ENCODE measurements around the gene HERPUD1. TPM values are rescaled to one million over a fixed set of nuclear protein-coding genes. Genes with fewer than 3 reads are reported as not detected.
A peak's percentile ranks its signal among the peaks of the same experiment; 100 is the strongest.

HERPUD1 gene
- total and polyA plus RNA-seq, 2 of the 13 experiments (the other 11 are each of a cell fraction or from before 2014, with no cell fraction given): 96.2 to 323 TPM

DNA sequence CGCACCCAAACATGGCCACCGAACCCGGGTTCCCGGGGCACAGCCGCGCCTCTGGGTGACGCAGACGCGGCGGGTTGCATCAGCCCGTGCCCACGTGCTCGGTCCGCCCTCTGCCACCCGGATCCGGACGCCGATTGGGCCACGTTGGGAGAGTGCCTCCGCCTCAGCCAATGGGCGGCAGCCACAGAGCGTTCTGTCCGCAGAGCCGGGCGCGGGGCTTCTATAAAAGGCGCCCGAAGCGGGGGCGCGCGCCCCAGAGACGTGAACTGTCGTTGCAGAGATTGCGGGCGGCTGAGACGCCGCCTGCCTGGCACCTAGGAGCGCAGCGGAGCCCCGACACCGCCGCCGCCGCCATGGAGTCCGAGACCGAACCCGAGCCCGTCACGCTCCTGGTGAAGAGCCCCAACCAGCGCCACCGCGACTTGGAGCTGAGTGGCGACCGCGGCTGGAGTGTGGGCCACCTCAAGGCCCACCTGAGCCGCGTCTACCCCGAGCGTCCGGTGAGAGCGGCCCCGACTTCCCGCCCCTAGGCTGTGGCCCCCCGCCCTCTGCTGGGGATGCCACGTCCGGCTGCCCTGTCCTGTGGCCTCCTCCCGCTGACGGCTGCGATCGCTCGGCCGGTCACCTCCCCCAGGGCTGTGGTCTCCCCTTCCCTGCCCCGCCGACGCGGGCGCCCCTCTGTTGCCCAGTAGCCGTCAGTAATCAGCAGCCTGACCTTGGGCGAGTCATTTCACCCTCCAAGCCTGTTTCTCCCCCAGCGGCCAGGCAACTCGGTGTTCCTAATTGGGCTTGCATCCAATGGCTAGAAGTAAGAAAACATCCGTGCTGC, at the start of gene HERPUD1 (continued):
- TF ChIP-seq, protein P1, sequence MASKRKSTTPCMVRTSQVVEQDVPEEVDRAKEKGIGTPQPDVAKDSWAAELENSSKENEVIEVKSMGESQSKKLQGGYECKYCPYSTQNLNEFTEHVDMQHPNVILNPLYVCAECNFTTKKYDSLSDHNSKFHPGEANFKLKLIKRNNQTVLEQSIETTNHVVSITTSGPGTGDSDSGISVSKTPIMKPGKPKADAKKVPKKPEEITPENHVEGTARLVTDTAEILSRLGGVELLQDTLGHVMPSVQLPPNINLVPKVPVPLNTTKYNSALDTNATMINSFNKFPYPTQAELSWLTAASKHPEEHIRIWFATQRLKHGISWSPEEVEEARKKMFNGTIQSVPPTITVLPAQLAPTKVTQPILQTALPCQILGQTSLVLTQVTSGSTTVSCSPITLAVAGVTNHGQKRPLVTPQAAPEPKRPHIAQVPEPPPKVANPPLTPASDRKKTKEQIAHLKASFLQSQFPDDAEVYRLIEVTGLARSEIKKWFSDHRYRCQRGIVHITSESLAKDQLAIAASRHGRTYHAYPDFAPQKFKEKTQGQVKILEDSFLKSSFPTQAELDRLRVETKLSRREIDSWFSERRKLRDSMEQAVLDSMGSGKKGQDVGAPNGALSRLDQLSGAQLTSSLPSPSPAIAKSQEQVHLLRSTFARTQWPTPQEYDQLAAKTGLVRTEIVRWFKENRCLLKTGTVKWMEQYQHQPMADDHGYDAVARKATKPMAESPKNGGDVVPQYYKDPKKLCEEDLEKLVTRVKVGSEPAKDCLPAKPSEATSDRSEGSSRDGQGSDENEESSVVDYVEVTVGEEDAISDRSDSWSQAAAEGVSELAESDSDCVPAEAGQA (IDR thresholded peaks at IDR 0.05; ENCODE audit: low read depth): peak; percentile 93
- TF ChIP-seq, protein P1 (CRISPR knock-in tag; IDR thresholded peaks at IDR 0.05; ENCODE audit: borderline replicate concordance): no peak
- TF ChIP-seq CC2D1A (CRISPR knock-in tag; IDR thresholded peaks at IDR 0.05): peak; percentile 71; the same call in 1 of the 2 replicates
- no peak for TF ChIP-seq ZNF552 (CRISPR knock-in tag; IDR thresholded peaks at IDR 0.05; ENCODE audit: borderline replicate concordance)
- peak; percentile 74 for TF ChIP-seq FOXA3 (CRISPR knock-in tag; IDR thresholded peaks at IDR 0.05)
- TF ChIP-seq, protein P2, sequence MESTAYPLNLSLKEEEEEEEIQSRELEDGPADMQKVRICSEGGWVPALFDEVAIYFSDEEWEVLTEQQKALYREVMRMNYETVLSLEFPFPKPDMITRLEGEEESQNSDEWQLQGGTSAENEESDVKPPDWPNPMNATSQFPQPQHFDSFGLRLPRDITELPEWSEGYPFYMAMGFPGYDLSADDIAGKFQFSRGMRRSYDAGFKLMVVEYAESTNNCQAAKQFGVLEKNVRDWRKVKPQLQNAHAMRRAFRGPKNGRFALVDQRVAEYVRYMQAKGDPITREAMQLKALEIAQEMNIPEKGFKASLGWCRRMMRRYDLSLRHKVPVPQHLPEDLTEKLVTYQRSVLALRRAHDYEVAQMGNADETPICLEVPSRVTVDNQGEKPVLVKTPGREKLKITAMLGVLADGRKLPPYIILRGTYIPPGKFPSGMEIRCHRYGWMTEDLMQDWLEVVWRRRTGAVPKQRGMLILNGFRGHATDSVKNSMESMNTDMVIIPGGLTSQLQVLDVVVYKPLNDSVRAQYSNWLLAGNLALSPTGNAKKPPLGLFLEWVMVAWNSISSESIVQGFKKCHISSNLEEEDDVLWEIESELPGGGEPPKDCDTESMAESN (CRISPR knock-in tag; conservative IDR thresholded peaks at IDR 0.05): peak; percentile 96
- TF ChIP-seq ZNF546 (CRISPR knock-in tag; conservative IDR thresholded peaks at IDR 0.05): 0 out of 2 replicates have a peak, but pooled peaks have one; percentile 91
- TF ChIP-seq, protein P3, sequence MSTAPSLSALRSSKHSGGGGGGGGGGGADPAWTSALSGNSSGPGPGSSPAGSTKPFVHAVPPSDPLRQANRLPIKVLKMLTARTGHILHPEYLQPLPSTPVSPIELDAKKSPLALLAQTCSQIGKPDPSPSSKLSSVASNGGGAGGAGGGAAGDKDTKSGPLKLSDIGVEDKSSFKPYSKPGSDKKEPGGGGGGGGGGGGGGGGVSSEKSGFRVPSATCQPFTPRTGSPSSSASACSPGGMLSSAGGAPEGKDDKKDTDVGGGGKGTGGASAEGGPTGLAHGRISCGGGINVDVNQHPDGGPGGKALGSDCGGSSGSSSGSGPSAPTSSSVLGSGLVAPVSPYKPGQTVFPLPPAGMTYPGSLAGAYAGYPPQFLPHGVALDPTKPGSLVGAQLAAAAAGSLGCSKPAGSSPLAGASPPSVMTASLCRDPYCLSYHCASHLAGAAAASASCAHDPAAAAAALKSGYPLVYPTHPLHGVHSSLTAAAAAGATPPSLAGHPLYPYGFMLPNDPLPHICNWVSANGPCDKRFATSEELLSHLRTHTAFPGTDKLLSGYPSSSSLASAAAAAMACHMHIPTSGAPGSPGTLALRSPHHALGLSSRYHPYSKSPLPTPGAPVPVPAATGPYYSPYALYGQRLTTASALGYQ (CRISPR knock-in tag; IDR thresholded peaks at IDR 0.05): peak; percentile 41; the same call in 1 of the 2 replicates
- TF ChIP-seq, protein P4, sequence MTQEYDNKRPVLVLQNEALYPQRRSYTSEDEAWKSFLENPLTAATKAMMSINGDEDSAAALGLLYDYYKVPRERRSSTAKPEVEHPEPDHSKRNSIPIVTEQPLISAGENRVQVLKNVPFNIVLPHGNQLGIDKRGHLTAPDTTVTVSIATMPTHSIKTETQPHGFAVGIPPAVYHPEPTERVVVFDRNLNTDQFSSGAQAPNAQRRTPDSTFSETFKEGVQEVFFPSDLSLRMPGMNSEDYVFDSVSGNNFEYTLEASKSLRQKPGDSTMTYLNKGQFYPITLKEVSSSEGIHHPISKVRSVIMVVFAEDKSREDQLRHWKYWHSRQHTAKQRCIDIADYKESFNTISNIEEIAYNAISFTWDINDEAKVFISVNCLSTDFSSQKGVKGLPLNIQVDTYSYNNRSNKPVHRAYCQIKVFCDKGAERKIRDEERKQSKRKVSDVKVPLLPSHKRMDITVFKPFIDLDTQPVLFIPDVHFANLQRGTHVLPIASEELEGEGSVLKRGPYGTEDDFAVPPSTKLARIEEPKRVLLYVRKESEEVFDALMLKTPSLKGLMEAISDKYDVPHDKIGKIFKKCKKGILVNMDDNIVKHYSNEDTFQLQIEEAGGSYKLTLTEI (CRISPR knock-in tag; conservative IDR thresholded peaks at IDR 0.05): no peak
- TF ChIP-seq SOX5 (CRISPR knock-in tag; IDR thresholded peaks at IDR 0.05; ENCODE audit: borderline replicate concordance): no peak; the same call in 1 of the 2 replicates
- peak; percentile 85 for TF ChIP-seq ZSCAN30 (CRISPR knock-in tag; IDR thresholded peaks at IDR 0.05)
- TF ChIP-seq TARDBP (CRISPR knock-in tag; IDR thresholded peaks at IDR 0.05): peak; percentile 91
- TF ChIP-seq EZH2 (conservative IDR thresholded peaks at IDR 0.05; ENCODE audit: low read depth, low read length): no peak
- no peak for TF ChIP-seq ZNF484 (CRISPR knock-in tag; IDR thresholded peaks at IDR 0.05; ENCODE audit: borderline replicate concordance, low read depth)
- peak; percentile 86 for TF ChIP-seq PHF5A (CRISPR knock-in tag; IDR thresholded peaks at IDR 0.05; ENCODE audit: low read depth, unreplicated experiment)
